ENCODE results near the gene KRT6C.

DNA sequence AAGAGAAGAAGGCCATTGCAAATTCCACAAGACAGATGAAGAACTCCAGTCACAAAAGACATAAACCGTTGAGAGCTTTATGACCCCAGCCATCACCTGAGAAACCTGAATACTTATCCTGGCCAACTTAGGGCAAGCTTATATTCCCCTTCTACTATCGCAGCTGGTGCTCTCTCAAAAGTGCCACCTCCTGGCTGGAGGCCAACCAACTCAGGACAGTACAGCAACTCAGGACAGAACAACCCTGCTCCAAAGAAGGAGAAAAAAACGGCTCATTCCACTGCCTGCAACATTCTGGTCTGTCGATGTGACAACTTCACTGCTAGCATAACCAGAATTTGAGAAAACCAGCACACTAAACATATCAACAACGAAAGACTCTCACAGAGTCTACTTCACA lies 11.9 kb downstream of the KRT6C start:
- TF ChIP-seq, protein P1, sequence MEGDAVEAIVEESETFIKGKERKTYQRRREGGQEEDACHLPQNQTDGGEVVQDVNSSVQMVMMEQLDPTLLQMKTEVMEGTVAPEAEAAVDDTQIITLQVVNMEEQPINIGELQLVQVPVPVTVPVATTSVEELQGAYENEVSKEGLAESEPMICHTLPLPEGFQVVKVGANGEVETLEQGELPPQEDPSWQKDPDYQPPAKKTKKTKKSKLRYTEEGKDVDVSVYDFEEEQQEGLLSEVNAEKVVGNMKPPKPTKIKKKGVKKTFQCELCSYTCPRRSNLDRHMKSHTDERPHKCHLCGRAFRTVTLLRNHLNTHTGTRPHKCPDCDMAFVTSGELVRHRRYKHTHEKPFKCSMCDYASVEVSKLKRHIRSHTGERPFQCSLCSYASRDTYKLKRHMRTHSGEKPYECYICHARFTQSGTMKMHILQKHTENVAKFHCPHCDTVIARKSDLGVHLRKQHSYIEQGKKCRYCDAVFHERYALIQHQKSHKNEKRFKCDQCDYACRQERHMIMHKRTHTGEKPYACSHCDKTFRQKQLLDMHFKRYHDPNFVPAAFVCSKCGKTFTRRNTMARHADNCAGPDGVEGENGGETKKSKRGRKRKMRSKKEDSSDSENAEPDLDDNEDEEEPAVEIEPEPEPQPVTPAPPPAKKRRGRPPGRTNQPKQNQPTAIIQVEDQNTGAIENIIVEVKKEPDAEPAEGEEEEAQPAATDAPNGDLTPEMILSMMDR (conservative IDR thresholded peaks at IDR 0.05; ENCODE audit: low read depth in 2 of 2) = peak in 1 of 2 experiments; percentile 48; a peak in 2 of 4 replicates
- TF ChIP-seq EZH2 (IDR thresholded peaks at IDR 0.05; ENCODE audit: low read depth, unreplicated experiment) = no peak

Measured in GM23338 (cell line).